ENCODE measurements around the gene SENP2. TPM values are rescaled to one million over a fixed set of nuclear protein-coding genes. Genes with fewer than 3 reads are reported as not detected.
"Not testable (repeated sequence)": the region's sequence is repeated elsewhere in the genome, so short reads cannot be mapped to it uniquely, and the experiment has no call there.

SENP2 gene
- total RNA-seq, 2 donors from 2014 or later, result 30.6 to 38.6 TPM

DNA sequence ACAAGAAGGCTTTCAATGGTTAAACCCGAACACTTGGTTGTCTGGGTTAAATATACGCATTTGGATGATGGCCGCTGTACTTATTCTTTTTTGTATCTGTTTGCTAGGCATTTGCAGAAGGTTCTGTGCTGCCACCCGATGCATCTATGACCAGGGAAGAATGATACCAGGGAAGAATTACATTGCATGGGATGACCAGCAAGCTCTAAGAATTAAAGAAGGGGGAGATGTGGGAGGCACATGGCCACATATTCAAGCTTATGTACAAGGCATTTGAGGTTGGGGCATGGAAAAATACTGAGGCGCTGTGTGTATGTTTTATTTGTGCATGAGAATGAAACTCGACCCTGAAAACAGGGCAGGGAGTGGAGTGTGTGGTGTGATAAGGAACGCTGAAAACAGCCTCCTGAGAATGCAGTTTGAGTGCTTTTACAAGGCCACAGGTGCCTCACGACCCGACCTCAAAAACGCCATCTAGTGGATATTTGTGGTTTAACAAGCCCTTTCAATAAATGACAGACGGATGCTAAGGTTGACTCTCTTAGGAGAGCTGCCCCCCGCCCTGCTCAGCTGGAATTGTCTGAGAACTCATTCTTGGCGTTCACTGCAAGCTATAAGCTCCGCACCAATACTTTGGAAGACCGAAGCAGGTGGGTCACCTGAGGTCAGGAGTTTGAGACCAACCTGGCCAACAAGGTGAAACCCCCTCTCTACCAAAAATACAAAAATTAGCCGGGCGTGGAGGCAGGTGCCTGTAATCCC, 10.8 kb upstream of the SENP2 start:
- not testable (repeated sequence) for H3K27ac Mint-ChIP-seq
- peak; percentile 78 to 80 for ATAC-seq
- H3K9me3 Mint-ChIP-seq, result peaks cover 11 to 12% of the 10 kb centered on the region in 2 donors
- DNase-seq (ENCODE audit: low spot score in 2 of 2), result peak in 1 of 2 donors; percentile 59
- peaks cover 6 to 11% of the 10 kb centered on the region in 2 donors for H3K36me3 Mint-ChIP-seq

DNA sequence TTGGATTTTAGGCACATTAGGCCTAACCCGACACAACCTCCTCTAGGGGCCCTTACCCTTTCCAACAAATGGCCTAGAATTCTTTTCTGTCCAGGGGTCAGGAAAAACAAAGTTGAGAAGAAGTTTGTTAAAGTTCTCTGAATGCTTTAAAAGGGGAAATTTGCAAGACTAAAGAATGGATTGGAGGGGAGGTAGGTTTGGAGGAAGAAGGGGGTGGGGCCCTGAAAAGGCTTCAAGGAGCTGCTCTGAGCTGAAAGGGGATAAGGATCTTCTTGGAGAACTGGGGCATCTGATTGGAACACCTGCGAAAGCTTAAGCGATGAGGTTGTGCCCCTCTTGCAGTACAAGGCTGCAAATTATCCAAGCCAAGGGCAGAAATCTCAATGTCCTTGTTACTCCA, 3.9 kb upstream of the SENP2 start:
- Mint-ChIP-seq H3K36me3 (no peaks in the 10 kb centered on the region), H3K27ac (no peak overlapping the region), H3K9me3 (no peaks in the 10 kb centered on the region)
- no peak for DNase-seq (ENCODE audit: low spot score in 2 of 2)
- ATAC-seq, result no peak

DNA sequence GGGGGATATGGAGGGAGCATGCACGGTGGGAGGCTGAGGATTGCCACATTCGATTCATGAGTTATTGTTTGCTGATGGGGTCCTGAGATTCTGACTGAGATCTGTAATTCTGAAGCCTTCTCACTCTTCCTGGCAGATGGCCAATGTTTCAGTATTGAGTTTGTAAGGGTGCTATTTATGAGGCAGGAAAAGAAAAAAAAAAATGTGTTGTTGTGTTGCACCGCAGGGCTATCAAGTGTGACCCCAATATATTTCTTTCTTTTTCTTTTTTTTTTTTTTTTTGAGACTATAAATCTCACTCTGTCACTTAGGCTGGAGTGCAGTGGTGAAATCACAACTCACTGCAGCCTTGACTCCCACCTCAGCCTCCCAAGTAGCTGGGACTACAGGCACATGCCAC, 3.2 kb upstream of the SENP2 start:
- no peak for DNase-seq (ENCODE audit: low spot score in 2 of 2)
- H3K27ac Mint-ChIP-seq, result no peak overlapping the region

DNA sequence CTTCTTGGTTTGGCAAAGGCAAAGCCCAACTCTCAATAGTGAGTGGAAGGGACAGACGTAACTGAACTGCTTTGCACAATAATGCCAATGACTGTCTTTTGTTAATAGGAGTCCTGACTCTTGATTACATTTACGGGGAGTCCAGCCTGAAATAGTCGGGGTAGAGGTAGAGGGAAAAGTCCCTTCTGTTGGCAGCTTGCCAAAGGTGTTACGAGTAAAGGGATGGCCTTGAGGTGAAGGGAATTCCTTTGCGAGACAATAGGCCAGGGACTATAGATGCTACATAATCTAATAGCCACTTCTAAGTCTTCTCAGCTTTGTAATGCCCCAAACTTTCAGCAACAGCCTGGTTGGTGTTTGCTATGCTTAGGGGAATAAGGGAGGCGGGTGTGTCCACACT, 2.2 kb upstream of the SENP2 start:
- Mint-ChIP-seq H3K27ac (no peak overlapping the region), H3K9me3 (no peaks in the 10 kb centered on the region), H3K36me3 (no peaks in the 10 kb centered on the region)
- ATAC-seq (no peak), DNase-seq (ENCODE audit: low spot score in 2 of 2) (no peak)

More for the DNA sequence above, 3.2 kb upstream of the SENP2 start:
- H3K36me3 Mint-ChIP-seq, result no peaks in the 10 kb centered on the region
- H3K9me3 Mint-ChIP-seq, result no peaks in the 10 kb centered on the region
- no peak for ATAC-seq

DNA sequence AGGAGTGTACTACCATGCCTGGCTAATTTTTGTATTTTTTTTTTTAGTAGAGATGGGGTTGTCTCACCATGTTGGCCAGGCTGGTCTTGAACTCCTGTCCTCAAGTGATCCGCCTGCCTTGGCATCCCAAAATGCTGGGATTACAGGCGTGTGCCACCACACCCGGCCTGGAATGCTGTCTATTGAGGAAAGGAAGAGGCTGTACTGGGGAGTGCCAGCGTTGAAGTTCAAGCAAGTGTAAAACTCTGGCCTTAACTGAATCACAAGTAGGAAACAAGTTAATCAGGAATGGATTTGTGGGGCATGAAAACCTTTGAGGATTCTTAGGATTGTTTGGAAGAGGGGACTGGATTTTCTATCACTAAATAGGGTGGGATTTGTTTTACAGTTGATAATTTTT, 1.4 kb upstream of the SENP2 start:
- Mint-ChIP-seq H3K36me3 (no peaks in the 10 kb centered on the region), H3K9me3 (no peaks in the 10 kb centered on the region), H3K27ac (peak overlapping the region in 1 of 2 donors; percentile 91)
- ATAC-seq (no peak), DNase-seq (ENCODE audit: low spot score in 2 of 2) (no peak)

DNA sequence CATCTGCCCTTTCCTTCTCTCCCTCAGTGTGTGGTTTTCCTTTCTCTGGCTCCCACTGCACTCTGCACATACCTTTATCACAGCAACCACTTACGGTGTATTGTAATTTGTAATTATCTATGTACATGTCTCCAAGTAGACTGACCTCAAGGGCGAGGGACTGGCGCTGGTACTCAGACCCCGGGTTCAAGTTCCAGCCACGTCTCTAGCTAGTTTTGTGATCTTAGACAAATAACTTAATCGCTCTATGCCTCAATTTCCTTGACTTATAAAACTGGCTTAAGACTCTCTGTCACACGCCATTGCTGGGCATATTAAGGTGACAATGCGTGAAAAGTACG, 607 bp upstream of the SENP2 start:
- no peaks in the 10 kb centered on the region for H3K9me3 Mint-ChIP-seq
- ATAC-seq (no peak), DNase-seq (ENCODE audit: low spot score in 2 of 2) (no peak)
- H3K36me3 Mint-ChIP-seq, result no peaks in the 10 kb centered on the region
- peak overlapping the region; percentile 91 to 96 for H3K27ac Mint-ChIP-seq

DNA sequence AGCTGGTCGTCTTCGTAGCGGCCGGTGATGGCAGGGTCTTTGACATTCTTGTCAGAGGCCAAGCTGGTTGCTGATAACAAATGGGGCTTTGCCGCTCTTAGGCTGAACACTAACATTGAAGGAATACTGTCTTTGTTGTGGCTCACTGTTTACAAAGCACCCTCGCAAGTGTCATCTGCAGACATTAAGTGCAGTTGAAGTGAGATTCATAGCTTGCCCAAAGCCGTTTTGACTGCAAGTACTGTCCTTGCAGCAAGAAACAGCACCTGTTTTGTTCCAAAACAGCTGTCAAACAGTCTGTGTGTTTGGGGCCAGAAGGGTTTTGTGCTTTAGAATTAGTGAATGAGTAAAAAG, 568 bp downstream of the SENP2 start:
- peak overlapping the region; percentile 91 to 96 for H3K27ac Mint-ChIP-seq
- no peaks in the 10 kb centered on the region for H3K9me3 Mint-ChIP-seq
- no peak for DNase-seq (ENCODE audit: low spot score in 2 of 2)
- no peaks in the 10 kb centered on the region for H3K36me3 Mint-ChIP-seq
- no peak for ATAC-seq

DNA sequence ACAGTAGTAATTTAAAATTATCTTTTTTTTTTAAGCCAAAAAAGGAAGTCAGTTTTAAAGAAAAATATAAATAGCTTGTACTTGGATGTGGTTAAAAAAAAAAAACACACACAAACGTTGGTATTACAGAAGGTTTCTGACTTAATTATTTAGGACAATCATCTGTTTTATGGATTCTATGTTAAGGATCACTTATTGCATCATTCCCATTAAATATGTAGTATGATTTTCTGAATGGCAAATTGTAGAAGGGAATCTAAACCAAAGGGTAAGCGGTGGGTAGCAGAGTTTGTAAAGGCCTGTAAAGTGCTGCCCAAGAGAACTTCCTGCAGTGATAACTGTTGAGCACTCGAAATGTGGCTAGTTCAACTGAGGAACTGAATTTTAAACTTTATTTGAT, 8.0 kb downstream of the SENP2 start:
- H3K36me3 Mint-ChIP-seq, result peaks cover 0 to 2% of the 10 kb centered on the region in 2 donors
- H3K27ac Mint-ChIP-seq, result no peak overlapping the region
- H3K9me3 Mint-ChIP-seq, result no peaks in the 10 kb centered on the region
- DNase-seq (ENCODE audit: low spot score in 2 of 2) (no peak), ATAC-seq (no peak)

DNA sequence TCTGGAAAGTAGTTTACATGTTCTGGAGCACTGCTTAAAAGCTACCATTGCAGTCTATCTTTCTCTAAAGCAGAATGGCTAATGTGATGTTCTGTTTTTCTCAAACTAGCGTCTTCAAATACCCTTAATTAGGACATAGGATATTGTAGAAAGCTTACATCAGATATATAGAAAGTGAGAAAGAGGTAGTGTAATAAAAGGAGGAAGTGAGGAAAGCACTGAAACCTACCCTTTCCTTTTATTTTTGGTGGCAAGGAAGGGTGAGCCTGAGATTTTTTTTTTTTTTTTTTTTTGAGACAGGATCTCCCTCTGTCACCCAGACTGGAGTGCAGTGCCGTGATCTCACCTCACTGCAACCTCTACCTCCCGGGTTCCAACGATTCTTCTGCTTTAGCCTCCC, 9.4 kb downstream of the SENP2 start:
- peak overlapping the region; percentile 13 to 50 for H3K27ac Mint-ChIP-seq
- no peaks in the 10 kb centered on the region for H3K9me3 Mint-ChIP-seq
- peaks cover 0 to 7% of the 10 kb centered on the region in 2 donors for H3K36me3 Mint-ChIP-seq
- DNase-seq (ENCODE audit: low spot score in 2 of 2) (no peak), ATAC-seq (no peak)

DNA sequence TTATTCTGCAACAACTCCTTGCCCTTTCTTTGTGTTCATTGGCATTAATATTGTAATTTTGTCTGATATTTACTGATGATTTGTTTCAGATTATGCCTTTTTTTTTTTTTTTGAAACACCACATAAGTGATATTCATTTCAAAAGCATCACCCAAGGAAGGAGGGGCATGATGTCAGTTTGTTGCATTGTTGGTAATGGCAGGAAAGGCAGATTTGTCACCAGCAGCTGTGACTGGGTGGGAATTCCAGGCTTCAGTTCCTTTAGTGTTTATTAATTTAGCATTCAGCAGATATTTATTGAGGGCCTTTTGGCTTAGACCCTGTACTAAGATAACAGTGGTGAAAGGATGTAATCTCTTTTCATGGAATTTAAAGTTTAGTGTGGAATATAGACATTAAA, 19.5 kb downstream of the SENP2 start:
- no peaks in the 10 kb centered on the region for H3K9me3 Mint-ChIP-seq
- ATAC-seq, result no peak
- H3K36me3 Mint-ChIP-seq, result peaks cover 0 to 6% of the 10 kb centered on the region in 2 donors
- no peak for DNase-seq (ENCODE audit: low spot score in 2 of 2)
- H3K27ac Mint-ChIP-seq, result no peak overlapping the region

DNA sequence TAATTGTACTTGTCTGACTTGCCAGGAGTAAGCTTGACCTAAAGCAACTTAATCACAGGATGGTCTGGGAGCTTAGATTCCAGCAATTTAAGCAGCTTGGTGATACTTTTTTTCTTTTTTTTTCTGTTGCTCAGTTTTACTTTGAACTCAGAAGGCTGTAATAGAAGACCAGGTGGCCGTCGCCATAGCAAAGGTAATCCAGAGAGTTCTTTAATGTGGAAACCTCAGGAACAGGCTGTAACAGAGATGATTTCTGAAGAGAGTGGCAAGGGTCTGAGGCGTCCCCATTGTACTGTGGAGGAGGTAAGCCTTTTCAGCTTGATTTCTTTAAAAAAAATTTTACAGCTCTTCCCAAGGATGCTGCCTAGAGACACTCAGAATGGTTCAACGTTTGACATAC, 20.1 kb downstream of the SENP2 start:
- Mint-ChIP-seq H3K27ac (no peak overlapping the region), H3K36me3 (peaks cover 0 to 6% of the 10 kb centered on the region in 2 donors), H3K9me3 (no peaks in the 10 kb centered on the region)
- DNase-seq (ENCODE audit: low spot score in 2 of 2), result no peak
- ATAC-seq, result no peak

DNA sequence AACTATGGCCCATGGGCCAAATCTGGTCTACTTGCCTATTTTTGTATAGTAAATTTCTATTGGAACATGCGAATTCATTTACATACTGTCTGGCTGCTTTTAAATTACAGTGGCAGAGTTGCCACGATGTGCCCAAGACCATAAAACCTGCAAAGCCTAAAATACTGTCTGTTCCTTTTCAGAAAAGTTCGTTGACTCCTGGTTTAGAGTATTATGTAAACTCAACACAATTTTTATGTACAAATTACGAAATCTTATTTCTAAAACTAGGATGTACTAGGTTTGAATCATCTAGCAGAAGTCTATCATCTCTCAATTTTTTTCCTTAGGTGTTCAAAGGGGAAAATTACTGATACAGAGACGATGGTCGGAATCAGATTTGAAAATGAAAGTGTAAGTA, 26.9 kb downstream of the SENP2 start:
- peak overlapping the region in 1 of 2 donors; percentile 55 for H3K27ac Mint-ChIP-seq

DNA sequence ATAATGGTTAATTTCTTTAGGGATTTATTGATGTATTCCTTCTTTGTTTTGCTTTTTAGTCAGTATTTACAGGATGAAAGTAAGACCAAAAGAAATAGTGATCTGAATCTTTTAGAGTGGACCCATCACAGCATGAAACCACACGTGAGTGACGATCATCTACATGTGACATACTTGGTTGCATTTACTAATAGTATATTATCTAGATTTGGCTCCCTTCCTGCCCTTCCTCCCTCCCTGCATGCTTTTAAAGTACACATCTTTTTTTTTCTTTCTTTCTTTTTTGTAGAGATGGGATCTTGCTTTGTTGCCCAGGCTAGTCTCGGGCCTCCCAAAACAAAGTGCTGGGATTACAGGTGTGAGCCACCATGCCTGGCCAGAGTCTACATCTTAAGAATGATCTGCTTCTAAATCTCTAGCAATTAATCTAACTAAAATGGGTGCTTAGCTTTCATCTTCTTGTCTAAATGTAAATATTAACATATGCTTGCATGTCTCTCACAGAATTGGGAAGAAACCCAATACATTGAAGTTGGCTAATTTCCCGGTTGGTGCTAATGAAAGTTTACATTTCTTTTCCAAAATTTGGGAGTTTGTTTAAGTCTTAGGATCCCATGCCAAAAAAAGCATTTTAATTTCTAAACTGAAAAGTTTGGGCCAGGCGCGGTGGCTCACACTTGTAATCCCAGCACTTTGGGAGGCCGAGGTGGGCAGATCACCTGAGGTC, 38.0 kb downstream of the SENP2 start:
- ATAC-seq, result no peak
- Mint-ChIP-seq H3K27ac (peak overlapping the region; percentile 36 to 62), H3K9me3 (no peaks in the 10 kb centered on the region), H3K36me3 (peaks cover 0 to 14% of the 10 kb centered on the region in 2 donors)
- DNase-seq (ENCODE audit: low spot score in 2 of 2), result no peak

More for the DNA sequence above, 26.9 kb downstream of the SENP2 start:
- no peaks in the 10 kb centered on the region for H3K9me3 Mint-ChIP-seq
- no peak for ATAC-seq
- DNase-seq (ENCODE audit: low spot score in 2 of 2), result no peak
- H3K36me3 Mint-ChIP-seq, result no peaks in the 10 kb centered on the region

DNA sequence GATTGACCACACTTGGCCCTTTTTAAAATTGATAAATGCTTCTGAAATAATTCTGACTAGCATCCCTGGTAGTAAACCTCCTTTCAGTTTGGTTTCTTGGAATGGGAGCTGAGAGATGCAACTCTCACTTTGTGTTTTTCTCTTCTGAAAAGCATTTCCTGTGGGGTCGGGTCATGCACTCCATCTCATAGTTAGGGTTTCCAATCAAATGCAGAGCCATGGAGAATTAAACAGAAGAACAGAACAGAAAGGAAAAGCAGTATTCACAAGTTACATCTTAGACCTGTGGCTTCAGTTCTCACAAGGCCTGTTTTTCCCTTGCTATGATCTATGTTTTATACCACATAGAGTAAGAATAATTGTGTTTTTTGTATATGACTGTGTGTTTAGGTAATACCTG, 39.7 kb downstream of the SENP2 start:
- peak in 1 of 2 donors; percentile 52 for ATAC-seq
- H3K36me3 Mint-ChIP-seq, result peaks cover 0 to 14% of the 10 kb centered on the region in 2 donors
- H3K9me3 Mint-ChIP-seq, result no peaks in the 10 kb centered on the region
- DNase-seq (ENCODE audit: low spot score in 2 of 2), result no peak
- H3K27ac Mint-ChIP-seq, result no peak overlapping the region

DNA sequence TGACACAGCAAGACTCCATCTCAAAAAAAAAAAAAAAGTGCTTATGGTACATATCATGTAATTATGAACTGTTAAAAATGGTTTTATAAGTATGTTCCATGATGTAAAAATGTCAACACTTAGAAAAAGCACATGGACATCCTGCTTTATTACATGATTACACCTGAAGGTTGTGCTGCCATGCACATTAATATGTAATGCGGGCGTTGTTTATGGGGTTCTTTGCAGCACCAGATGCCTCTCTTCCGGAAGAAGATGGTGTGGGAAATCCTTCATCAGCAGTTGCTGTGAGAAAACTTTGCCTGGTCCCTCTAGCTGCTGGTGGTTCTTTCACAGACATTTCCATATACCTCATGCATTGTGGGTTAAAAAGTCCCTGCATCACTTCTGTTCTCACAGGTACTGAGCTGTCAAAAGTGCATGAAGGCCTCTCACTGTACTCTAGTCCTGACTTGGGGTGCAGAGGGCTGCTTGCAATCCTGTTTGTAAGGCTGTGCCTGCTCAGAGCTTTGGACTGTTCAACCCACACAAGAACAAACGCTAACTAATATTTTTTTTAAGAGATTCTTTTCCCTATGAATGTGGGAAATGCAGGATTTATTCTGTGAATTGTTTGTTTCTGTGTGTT, 43.6 kb downstream of the SENP2 start:
- ATAC-seq (no peak), DNase-seq (ENCODE audit: low spot score in 2 of 2) (no peak)
- peaks cover 0 to 9% of the 10 kb centered on the region in 2 donors for H3K36me3 Mint-ChIP-seq
- H3K27ac Mint-ChIP-seq, result peak overlapping the region; percentile 53 to 56
- H3K9me3 Mint-ChIP-seq, result no peaks in the 10 kb centered on the region

DNA sequence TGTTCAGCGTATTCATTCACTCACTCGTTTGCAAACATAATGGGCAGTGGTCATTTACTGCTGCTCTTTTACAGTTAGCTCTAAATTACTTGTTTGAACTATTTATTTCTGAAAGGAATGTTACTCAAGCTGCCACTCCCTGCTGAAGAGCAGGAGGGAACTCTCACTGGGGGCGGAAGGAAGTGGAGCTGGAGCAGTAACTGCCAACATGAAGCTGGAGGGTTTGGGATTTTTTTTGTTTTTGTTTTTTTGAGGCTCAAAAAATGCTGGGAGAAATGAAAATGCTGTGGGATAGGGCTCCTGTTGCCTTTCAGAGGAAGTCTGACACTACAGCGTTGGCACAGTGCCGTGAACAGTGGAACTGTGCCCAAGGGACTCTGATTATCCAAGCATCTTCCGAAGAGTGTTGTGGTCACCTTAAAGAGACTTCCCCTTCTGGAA, 44.1 kb downstream of the SENP2 start:
- Mint-ChIP-seq H3K27ac (peak overlapping the region; percentile 53 to 56), H3K36me3 (peaks cover 0 to 9% of the 10 kb centered on the region in 2 donors), H3K9me3 (no peaks in the 10 kb centered on the region)
- DNase-seq (ENCODE audit: low spot score in 2 of 2) (no peak), ATAC-seq (no peak)

DNA sequence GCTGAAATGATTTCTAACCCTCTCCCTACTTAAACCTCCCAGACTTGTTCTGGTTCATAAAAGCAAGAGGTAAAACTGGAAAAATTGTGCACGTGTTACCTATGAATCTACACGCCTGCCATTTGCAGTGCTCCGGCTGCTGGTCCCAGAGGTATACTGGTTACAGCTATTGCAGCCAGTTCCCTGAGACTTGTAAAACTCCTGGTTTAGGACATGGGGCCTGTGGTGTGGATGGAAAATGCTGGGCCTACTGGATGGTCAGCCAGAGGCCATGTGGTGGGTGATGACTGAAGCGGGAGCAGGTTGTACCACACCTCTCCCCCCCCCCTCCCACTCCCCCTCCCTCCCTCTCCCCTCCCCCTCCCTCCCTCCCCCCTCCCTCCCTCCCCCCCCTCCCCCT, 45.0 kb downstream of the SENP2 start:
- Mint-ChIP-seq H3K36me3 (peaks cover 0 to 9% of the 10 kb centered on the region in 2 donors), H3K9me3 (no peaks in the 10 kb centered on the region), H3K27ac (no peak overlapping the region)
- no peak for ATAC-seq
- no peak for DNase-seq (ENCODE audit: low spot score in 2 of 2)
